Tibial nerve (tissue), 4 donors: ENCODE data around the gene PIPOX. TPM values are rescaled to one million over a fixed set of nuclear protein-coding genes. Genes with fewer than 3 reads are reported as not detected.

Experiments
- DNase-seq, 2 donors: peaks; one replicate each; pipeline ENCODE4 v3.0.0-alpha.2; 2019; ENCODE audit warnings: low spot score in 2 of 2
- H3K27ac ChIP-seq, 4 donors: fragments of 200-600 bp; sonication (generic) in 3 of 4; one replicate each; pipeline ENCODE4 v1.5.1; 2017 to 2019; ENCODE audit warnings: mild to moderate bottlenecking in 1 of 4
- H3K27me3 ChIP-seq, 2 donors: fragments of 200-600 bp; sonication (generic) in 1 of 2; one replicate each; pipeline versions ENCODE4 v1.5.1 to v1.6.0; 2017 to 2019
- H3K36me3 ChIP-seq, 3 donors: fragments of 200-600 bp; sonication (generic); one replicate each; pipeline ENCODE4 v1.5.1; 2018 to 2019
- H3K4me1 ChIP-seq, 4 donors: fragments of 200-600 bp; sonication (generic) in 3 of 4; one replicate each; pipeline ENCODE4 v1.5.1; 2017 to 2019
- H3K4me3 ChIP-seq, 4 donors: fragments of 200-600 bp; sonication (generic) in 3 of 4; one replicate each; pipeline ENCODE4 v1.5.1; 2017 to 2019; ENCODE audit warnings: mild to moderate bottlenecking in 1 of 4, moderate library complexity in 1 of 4
- H3K9me3 ChIP-seq, 4 donors: fragments of 200-600 bp; sonication (generic) in 3 of 4; one replicate each; pipeline ENCODE4 v1.5.1; 2017 to 2019
- CTCF ChIP-seq, 5 experiments: fragments of 200-600 bp in 3 of 5; fragments of 450-650 bp in 2 of 5; sonication (generic) in 3 of 5; IDR thresholded peaks; one replicate each; pipeline ENCODE4 v1.5.1; 2016 to 2019; ENCODE audit warnings: antibody characterized with exemption in 5 of 5, mild to moderate bottlenecking in 3 of 5, moderate library complexity in 2 of 5
- EP300 ChIP-seq, 2 donors: sonication (generic); formaldehyde crosslinking; IDR thresholded peaks; one replicate each; pipeline ENCODE4 v1.6.1; 2017; ENCODE audit warnings: antibody characterized with exemption in 2 of 2, mild to moderate bottlenecking in 1 of 2
- POLR2A ChIP-seq, 2 donors: fragments of 450-650 bp; IDR thresholded peaks; one replicate each; pipeline ENCODE4 v1.6.1; 2017; ENCODE audit warnings: antibody characterized with exemption in 2 of 2, mild to moderate bottlenecking in 2 of 2, moderate library complexity in 2 of 2
- WGBS, 2 donors: methylation state at CpG; one replicate each; pipeline ENCODE4 v1.1.5; 2018; 5-methylcytosine and 5-hydroxymethylcytosine counted together
- total RNA-seq, 4 donors: library from RNA; depleted of rRNA; stranded (reverse); fragments of >200 nt; gene quantifications; one replicate each; pipeline ENCODE4 v1.1.0, GENCODE V29; 2016

The PIPOX gene
- total RNA-seq, 4 donors from 2014 or later = 0.60 to 6.1 (median 2.8) TPM

- no peaks in the 10 kb centered on the region for H3K36me3 ChIP-seq
- H3K27me3 ChIP-seq = peaks cover 0 to 37% of the 10 kb centered on the region in 2 donors
- WGBS, 2 donors = 47 to 50% methylated on average over 5 of the region's 5 CpGs
- no peak for TF ChIP-seq EP300 (IDR thresholded peaks at IDR 0.05)
- TF ChIP-seq CTCF (IDR thresholded peaks at IDR 0.05) = no peak
- no peak for TF ChIP-seq POLR2A (IDR thresholded peaks at IDR 0.05)
- DNase-seq = no peak
- peaks cover 0 to 25% (median 5%) of the 10 kb centered on the region in 4 donors for H3K9me3 ChIP-seq
- no peak overlapping the region for H3K27ac ChIP-seq
- no peak overlapping the region for H3K4me3 ChIP-seq
- H3K4me1 ChIP-seq = no peaks in the 10 kb centered on the region
These were observed 11.5 kb upstream of the PIPOX start for GRCh38 chr17:29031488-29031887.

- Histone ChIP-seq H3K4me1 (no peaks in the 10 kb centered on the region), H3K4me3 (no peak overlapping the region), H3K27ac (no peak overlapping the region), H3K27me3 (peaks cover 0 to 43% of the 10 kb centered on the region in 2 donors), H3K9me3 (peaks cover 0 to 25% (median 5%) of the 10 kb centered on the region in 4 donors), H3K36me3 (no peaks in the 10 kb centered on the region)
- WGBS, 2 donors = 24 to 27% methylated on average over 11 of the region's 11 CpGs
- no peak for DNase-seq
- TF ChIP-seq EP300 (IDR thresholded peaks at IDR 0.05) (no peak), CTCF (IDR thresholded peaks at IDR 0.05) (no peak), POLR2A (IDR thresholded peaks at IDR 0.05) (no peak)
These were observed 10.7 kb upstream of the PIPOX start for GRCh38 chr17:29032013-29032856.

GRCh38 chr17:29032857-29033197, 10.1 kb upstream of the PIPOX start:
- Histone ChIP-seq H3K4me1 (no peaks in the 10 kb centered on the region), H3K9me3 (peaks cover 0 to 25% (median 5%) of the 10 kb centered on the region in 4 donors), H3K27me3 (peaks cover 0 to 43% of the 10 kb centered on the region in 2 donors), H3K27ac (no peak overlapping the region), H3K36me3 (no peaks in the 10 kb centered on the region), H3K4me3 (no peak overlapping the region)
- DNase-seq = no peak
- WGBS, 2 donors = 21% methylated on average over 5 to 6 of the region's 6 CpGs
- no peak for TF ChIP-seq EP300 (IDR thresholded peaks at IDR 0.05)
- no peak for TF ChIP-seq CTCF (IDR thresholded peaks at IDR 0.05)
- no peak for TF ChIP-seq POLR2A (IDR thresholded peaks at IDR 0.05)

- H3K36me3 ChIP-seq = no peaks in the 10 kb centered on the region
- H3K4me1 ChIP-seq = peaks cover 0 to 4% (median 0%) of the 10 kb centered on the region in 4 donors
- H3K27ac ChIP-seq = no peak overlapping the region
- peaks cover 0 to 25% (median 5%) of the 10 kb centered on the region in 4 donors for H3K9me3 ChIP-seq
- WGBS, 2 donors = 69% methylated on average over 1 of the region's 1 CpG
- no peak for DNase-seq
- no peak for TF ChIP-seq EP300 (IDR thresholded peaks at IDR 0.05)
- TF ChIP-seq POLR2A (IDR thresholded peaks at IDR 0.05) = no peak
- no peak for TF ChIP-seq CTCF (IDR thresholded peaks at IDR 0.05)
- peaks cover 0 to 43% of the 10 kb centered on the region in 2 donors for H3K27me3 ChIP-seq
- H3K4me3 ChIP-seq = no peak overlapping the region
These were observed 8.4 kb upstream of the PIPOX start for GRCh38 chr17:29034510-29034909.

- peaks cover 0 to 32% of the 10 kb centered on the region in 2 donors for H3K27me3 ChIP-seq
- peaks cover 0 to 4% (median 0%) of the 10 kb centered on the region in 4 donors for H3K4me1 ChIP-seq
- H3K27ac ChIP-seq = no peak overlapping the region
- no peak for DNase-seq
- H3K9me3 ChIP-seq = peaks cover 0 to 25% (median 5%) of the 10 kb centered on the region in 4 donors
- H3K36me3 ChIP-seq = no peaks in the 10 kb centered on the region
- WGBS, 2 donors = 71 to 77% methylated on average over 5 of the region's 5 CpGs
- no peak overlapping the region for H3K4me3 ChIP-seq
- TF ChIP-seq CTCF (IDR thresholded peaks at IDR 0.05) (no peak), POLR2A (IDR thresholded peaks at IDR 0.05) (no peak), EP300 (IDR thresholded peaks at IDR 0.05) (no peak)
These were observed 6.4 kb upstream of the PIPOX start for GRCh38 chr17:29036584-29036983.
